Parathyroid adenoma (tissue), 2 donors: Measurements from ENCODE around the gene RSRC2.
A peak's percentile ranks its signal among the peaks of the same experiment; 100 is the strongest.

Experiments used
- H2AFZ ChIP-seq: fragments of 300-600 bp; sonication (generic); one replicate; pipeline ENCODE4 v1.7.0; 2017; ENCODE audit warnings: antibody characterized with exemption, mild to moderate bottlenecking
- H3K27ac ChIP-seq: fragments of 300-600 bp; sonication (generic); one replicate; pipeline ENCODE4 v1.7.0; 2017
- H3K27me3 ChIP-seq: fragments of 300-600 bp; sonication (generic); one replicate; pipeline ENCODE4 v1.7.0; 2017; ENCODE audit warnings: low read length; ENCODE audit not compliant: control insufficient read depth, insufficient read depth
- H3K36me3 ChIP-seq: fragments of 300-600 bp; sonication (generic); one replicate; pipeline ENCODE4 v1.7.0; 2017; ENCODE audit warnings: low read length; ENCODE audit not compliant: control insufficient read depth, insufficient read depth
- H3K4me1 ChIP-seq: fragments of 300-600 bp; sonication (generic); one replicate; pipeline ENCODE4 v1.7.0; 2017; ENCODE audit warnings: control low read depth
- H3K4me2 ChIP-seq: fragments of 300-600 bp; sonication (generic); one replicate; pipeline ENCODE4 v1.7.0; 2017; ENCODE audit warnings: low read length
- H3K4me3 ChIP-seq: fragments of 300-600 bp; sonication (generic); one replicate; pipeline ENCODE4 v1.7.0; 2017; ENCODE audit warnings: low read depth, low read length
- H3K79me2 ChIP-seq: fragments of 300-600 bp; sonication (generic); one replicate; pipeline ENCODE4 v1.7.0; 2017; ENCODE audit warnings: control low read depth
- H3K9ac ChIP-seq: fragments of 300-600 bp; sonication (generic); one replicate; pipeline ENCODE4 v1.7.0; 2017; ENCODE audit warnings: mild to moderate bottlenecking
- H3K9me3 ChIP-seq: fragments of 300-600 bp; sonication (generic); one replicate; pipeline ENCODE4 v1.7.0; 2017; ENCODE audit warnings: low read length; ENCODE audit not compliant: control insufficient read depth
- CTCF ChIP-seq: fragments of 300-600 bp; sonication (generic); IDR thresholded peaks from one replicate; pipeline ENCODE4 v1.7.0; 2017; ENCODE audit warnings: antibody characterized with exemption, mild to moderate bottlenecking
- donor health status: primary hyperparathyroidism.

The RSRC2 gene

GRCh38 chr12:122454250-122454721 is 72.5 kb downstream of the RSRC2 start:
- no peaks in the 10 kb centered on the region for H3K9me3 ChIP-seq
- no peak overlapping the region for H3K27ac ChIP-seq
- H3K36me3 ChIP-seq = no peaks in the 10 kb centered on the region
- H3K9ac ChIP-seq = no peak overlapping the region
- no peaks in the 10 kb centered on the region for H3K27me3 ChIP-seq
- TF ChIP-seq CTCF = no peak
- peaks cover 5% of the 10 kb centered on the region for H3K4me1 ChIP-seq
- peak overlapping the region; percentile 58 for H2AFZ ChIP-seq
- H3K79me2 ChIP-seq = no peaks in the 10 kb centered on the region
- H3K4me2 ChIP-seq = no peak overlapping the region
- no peak overlapping the region for H3K4me3 ChIP-seq
